ENCODE results near the gene KCNS3. TPM values are rescaled to one million over a fixed set of nuclear protein-coding genes. Genes with fewer than 3 reads are reported as not detected.

Gene KCNS3
- total RNA-seq, 2 experiments from 2014 or later = 0.07 to 0.11 TPM

- POLR2A ChIA-PET = no interaction called here
- CTCF ChIA-PET = no interaction called here
- H3K27me3 Mint-ChIP-seq = peaks cover 21% of the 10 kb centered on the region
Measured at GRCh38 chr2:17853799-17854198, 24.7 kb upstream of the KCNS3 start.

DNA sequence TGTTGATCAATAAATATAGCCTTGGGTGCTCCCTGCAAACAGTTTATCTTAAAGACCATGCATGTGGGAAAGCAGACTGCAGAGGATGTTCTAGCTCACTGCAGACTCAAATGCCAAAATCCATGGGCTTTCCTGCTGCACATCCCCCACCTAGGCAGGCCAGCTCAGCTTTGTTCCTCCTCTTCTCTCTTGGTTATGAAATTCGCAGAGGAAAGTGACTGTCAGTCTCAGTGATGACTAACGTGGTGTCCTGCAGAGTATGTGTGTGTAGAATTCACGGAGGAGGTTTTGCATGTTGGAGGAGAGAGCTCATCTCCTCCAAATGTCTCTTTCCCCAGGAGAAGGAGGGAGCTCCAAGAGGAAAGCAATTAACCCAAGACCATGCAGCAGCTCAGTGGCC, 21.4 kb upstream of the KCNS3 start:
- DNase-seq (no peak), ATAC-seq (no peak)
- H3K9me3 Mint-ChIP-seq (ENCODE audit: low read depth) = no peaks in the 10 kb centered on the region
- H3K27me3 Mint-ChIP-seq = peaks cover 35% of the 10 kb centered on the region
- H3K36me3 Mint-ChIP-seq (ENCODE audit: low read depth) = no peaks in the 10 kb centered on the region
- H3K4me1 Mint-ChIP-seq = no peaks in the 10 kb centered on the region
- POLR2A ChIA-PET = no interaction called here
- no peak overlapping the region for H3K4me3 Mint-ChIP-seq
- CTCF ChIA-PET = no interaction called here
- H3K27ac Mint-ChIP-seq = no peak overlapping the region
- intact Hi-C loops (cut with DNase I, micrococcal nuclease) = no loop called here

More at GRCh38 chr2:17853799-17854198, 24.7 kb upstream of the KCNS3 start:
- ATAC-seq = no peak
- intact Hi-C loops (cut with DNase I, micrococcal nuclease) = no loop called here
- H3K4me1 Mint-ChIP-seq = no peaks in the 10 kb centered on the region
- H3K4me3 Mint-ChIP-seq = no peak overlapping the region
- no peaks in the 10 kb centered on the region for H3K36me3 Mint-ChIP-seq (ENCODE audit: low read depth)
- H3K9me3 Mint-ChIP-seq (ENCODE audit: low read depth) = no peaks in the 10 kb centered on the region
- no peak for DNase-seq
- H3K27ac Mint-ChIP-seq = no peak overlapping the region

- peaks cover 35% of the 10 kb centered on the region for H3K27me3 Mint-ChIP-seq
- no peak for ATAC-seq
Measured at GRCh38 chr2:17858064-17858463, 20.4 kb upstream of the KCNS3 start.

GRCh38 chr2:17863539-17863938, 14.9 kb upstream of the KCNS3 start:
- DNase-seq (no peak), ATAC-seq (no peak)
- no peak overlapping the region for H3K27ac Mint-ChIP-seq
- no peaks in the 10 kb centered on the region for H3K36me3 Mint-ChIP-seq (ENCODE audit: low read depth)
- H3K4me3 Mint-ChIP-seq = no peak overlapping the region
- H3K9me3 Mint-ChIP-seq (ENCODE audit: low read depth) = no peaks in the 10 kb centered on the region
- intact Hi-C loops (cut with DNase I, micrococcal nuclease) = no loop called here
- POLR2A ChIA-PET = no interaction called here
- no peaks in the 10 kb centered on the region for H3K4me1 Mint-ChIP-seq
- H3K27me3 Mint-ChIP-seq = peaks cover 19% of the 10 kb centered on the region
- CTCF ChIA-PET = interaction anchor here (0.6 kb wide), 1 partner anchor 12 kb away, joined by 4 read pairs; no protein-coding TSS in a partner anchor

More at GRCh38 chr2:17858064-17858463, 20.4 kb upstream of the KCNS3 start:
- no peak for DNase-seq
- Mint-ChIP-seq H3K4me3 (no peak overlapping the region), H3K36me3 (ENCODE audit: low read depth) (no peaks in the 10 kb centered on the region), H3K9me3 (ENCODE audit: low read depth) (no peaks in the 10 kb centered on the region), H3K27ac (no peak overlapping the region), H3K4me1 (no peaks in the 10 kb centered on the region)
- ChIA-PET POLR2A (no interaction called here), CTCF (no interaction called here)
- intact Hi-C loops (cut with DNase I, micrococcal nuclease) = no loop called here

DNA sequence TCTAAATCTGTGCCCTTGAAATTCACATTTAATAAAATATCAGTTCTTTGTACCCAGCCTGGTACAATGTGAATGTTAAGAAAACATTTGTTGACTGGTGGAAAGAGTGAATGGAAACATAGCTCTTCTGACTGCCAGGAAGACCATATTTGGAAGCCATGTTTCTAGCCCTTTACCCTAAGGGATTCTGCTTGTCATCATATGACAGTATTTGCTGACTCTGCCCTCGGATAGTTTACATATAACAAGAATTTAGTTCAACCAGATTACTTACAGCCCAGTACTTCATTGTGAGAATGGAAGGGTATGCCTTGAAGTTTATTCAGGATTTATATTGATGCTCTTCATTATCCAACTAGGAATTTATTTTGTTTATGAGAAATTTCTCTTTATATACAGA, 13.8 kb upstream of the KCNS3 start:
- Mint-ChIP-seq H3K9me3 (ENCODE audit: low read depth) (no peaks in the 10 kb centered on the region), H3K27me3 (peaks cover 12% of the 10 kb centered on the region), H3K27ac (no peak overlapping the region), H3K36me3 (ENCODE audit: low read depth) (no peaks in the 10 kb centered on the region), H3K4me1 (no peaks in the 10 kb centered on the region), H3K4me3 (no peak overlapping the region)
- CTCF ChIA-PET = interaction anchor here (1.1 kb wide), 1 partner anchor 10 kb away, joined by 3 read pairs; no protein-coding TSS in a partner anchor
- ATAC-seq (no peak), DNase-seq (no peak)
- intact Hi-C loops (cut with DNase I, micrococcal nuclease) = no loop called here
- POLR2A ChIA-PET = no interaction called here

DNA sequence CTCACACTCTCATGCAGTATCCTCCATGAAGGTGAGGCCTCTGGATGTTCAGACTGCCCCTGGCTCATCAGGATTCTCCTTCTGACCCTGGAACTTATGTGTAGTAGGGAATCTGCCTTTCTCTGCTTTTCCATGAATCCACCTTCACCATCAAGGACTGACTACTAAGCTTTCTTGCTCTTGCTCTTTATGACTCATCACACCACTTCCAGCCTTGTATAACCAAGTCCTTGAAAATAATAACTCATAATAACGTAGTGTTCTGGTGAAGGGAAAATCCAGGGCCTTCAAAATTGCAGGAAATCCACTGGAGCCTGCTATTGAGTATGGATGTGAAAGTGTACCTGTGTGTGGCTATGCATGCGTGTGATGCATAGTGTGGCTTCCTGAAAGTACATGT, 11.3 kb upstream of the KCNS3 start:
- H3K9me3 Mint-ChIP-seq (ENCODE audit: low read depth) = no peaks in the 10 kb centered on the region
- H3K27ac Mint-ChIP-seq = no peak overlapping the region
- no peaks in the 10 kb centered on the region for H3K4me1 Mint-ChIP-seq
- no peak overlapping the region for H3K4me3 Mint-ChIP-seq
- DNase-seq = no peak
- no peak for ATAC-seq
- H3K27me3 Mint-ChIP-seq = peaks cover 4% of the 10 kb centered on the region
- CTCF ChIA-PET = interaction anchor here (0.7 to 1.0 kb wide), 3 partner anchors 22 to 425 kb away, joined by 3 to 4 read pairs (median 3); no protein-coding TSS in a partner anchor
- POLR2A ChIA-PET = no interaction called here
- intact Hi-C loops (cut with DNase I, micrococcal nuclease) = no loop called here
- no peaks in the 10 kb centered on the region for H3K36me3 Mint-ChIP-seq (ENCODE audit: low read depth)

DNA sequence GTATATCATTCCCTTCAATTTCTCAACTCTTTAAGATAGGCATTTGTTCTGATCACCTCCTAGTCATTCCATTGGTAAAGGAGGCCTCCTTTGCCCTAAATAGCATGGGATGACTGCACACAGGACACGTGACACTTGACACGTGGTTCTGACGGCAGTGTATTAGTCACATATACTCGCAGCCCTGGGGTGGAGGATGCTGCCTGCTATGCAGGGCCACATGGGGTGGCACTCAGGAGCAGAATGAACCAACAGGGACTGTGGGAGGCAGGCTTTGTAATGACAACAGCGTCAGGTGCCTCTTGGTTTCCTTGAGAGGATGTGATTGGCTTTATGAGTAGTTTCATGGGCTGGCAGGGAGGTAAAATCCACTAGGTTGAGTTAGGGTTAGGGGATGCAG, 9.3 kb upstream of the KCNS3 start:
- no peaks in the 10 kb centered on the region for H3K4me1 Mint-ChIP-seq
- ATAC-seq (peak; percentile 78), DNase-seq (peak; percentile 24)
- no peak overlapping the region for H3K27ac Mint-ChIP-seq
- H3K9me3 Mint-ChIP-seq (ENCODE audit: low read depth) = no peaks in the 10 kb centered on the region
- peaks cover 13% of the 10 kb centered on the region for H3K27me3 Mint-ChIP-seq
- H3K36me3 Mint-ChIP-seq (ENCODE audit: low read depth) = no peaks in the 10 kb centered on the region
- intact Hi-C loops (cut with DNase I, micrococcal nuclease) = no loop called here
- no peak overlapping the region for H3K4me3 Mint-ChIP-seq
- ChIA-PET POLR2A (no interaction called here), CTCF (interaction anchor here (0.6 kb wide), 1 partner anchor 519 kb away, joined by 3 read pairs; no protein-coding TSS in a partner anchor)

- intact Hi-C loops (cut with DNase I, micrococcal nuclease) = no loop called here
- ATAC-seq (no peak), DNase-seq (no peak)
- Mint-ChIP-seq H3K4me1 (no peaks in the 10 kb centered on the region), H3K27me3 (peaks cover 26% of the 10 kb centered on the region), H3K4me3 (no peak overlapping the region), H3K27ac (no peak overlapping the region), H3K9me3 (ENCODE audit: low read depth) (no peaks in the 10 kb centered on the region), H3K36me3 (ENCODE audit: low read depth) (no peaks in the 10 kb centered on the region)
- POLR2A ChIA-PET = no interaction called here
- CTCF ChIA-PET = no interaction called here
Measured at GRCh38 chr2:17871639-17872038, 6.8 kb upstream of the KCNS3 start.

GRCh38 chr2:17873021-17873420, 5.4 kb upstream of the KCNS3 start:
- CTCF ChIA-PET = no interaction called here
- DNase-seq (no peak), ATAC-seq (no peak)
- POLR2A ChIA-PET = no interaction called here
- Mint-ChIP-seq H3K4me1 (peaks cover 5% of the 10 kb centered on the region), H3K4me3 (no peak overlapping the region), H3K9me3 (ENCODE audit: low read depth) (no peaks in the 10 kb centered on the region), H3K27ac (no peak overlapping the region), H3K36me3 (ENCODE audit: low read depth) (no peaks in the 10 kb centered on the region), H3K27me3 (peaks cover 38% of the 10 kb centered on the region)
- intact Hi-C loops (cut with DNase I, micrococcal nuclease) = no loop called here

- no peak for ATAC-seq
- Mint-ChIP-seq H3K27me3 (peaks cover 57% of the 10 kb centered on the region), H3K27ac (no peak overlapping the region), H3K4me3 (no peak overlapping the region), H3K36me3 (ENCODE audit: low read depth) (no peaks in the 10 kb centered on the region), H3K9me3 (ENCODE audit: low read depth) (no peaks in the 10 kb centered on the region), H3K4me1 (peaks cover 15% of the 10 kb centered on the region)
- ChIA-PET CTCF (no interaction called here), POLR2A (no interaction called here)
- DNase-seq = no peak
- intact Hi-C loops (cut with DNase I, micrococcal nuclease) = no loop called here
Measured at GRCh38 chr2:17876590-17876989, 1.9 kb upstream of the KCNS3 start.

DNA sequence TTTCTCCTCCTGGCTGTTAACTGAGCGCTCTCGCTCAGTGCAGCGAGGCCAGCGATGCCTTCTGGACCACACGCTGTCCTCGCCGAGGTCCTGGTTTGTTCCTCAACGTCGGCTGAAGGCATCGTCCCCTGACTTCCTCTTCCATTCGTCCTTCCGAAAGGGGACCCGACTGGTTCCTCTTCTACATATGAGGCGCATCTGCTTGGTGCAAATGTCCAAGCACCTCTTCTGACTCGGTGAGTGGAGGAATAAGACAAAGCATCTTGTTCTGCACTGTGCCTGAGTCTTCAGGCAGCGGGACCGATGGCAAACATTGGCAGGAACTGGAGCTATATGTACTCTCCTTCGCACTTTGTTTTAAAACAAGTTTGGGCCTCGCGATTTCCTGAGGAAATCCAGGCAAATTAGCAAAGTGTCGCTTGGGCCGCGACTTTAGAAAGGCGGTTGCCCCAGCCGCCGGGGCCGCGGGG, 621 bp upstream of the KCNS3 start:
- intact Hi-C loops (cut with DNase I, micrococcal nuclease) = no loop called here
- H3K9me3 Mint-ChIP-seq (ENCODE audit: low read depth) = no peaks in the 10 kb centered on the region
- peak overlapping the region; percentile 47 for H3K4me3 Mint-ChIP-seq
- H3K27ac Mint-ChIP-seq = no peak overlapping the region
- ChIA-PET CTCF (no interaction called here), POLR2A (no interaction called here)
- DNase-seq (no peak), ATAC-seq (no peak)
- peaks cover 15% of the 10 kb centered on the region for H3K4me1 Mint-ChIP-seq
- H3K27me3 Mint-ChIP-seq = peaks cover 64% of the 10 kb centered on the region
- H3K36me3 Mint-ChIP-seq (ENCODE audit: low read depth) = no peaks in the 10 kb centered on the region

- DNase-seq (peak; percentile 20), ATAC-seq (peak; percentile 48)
- H3K27ac Mint-ChIP-seq = no peak overlapping the region
- intact Hi-C loops (cut with DNase I, micrococcal nuclease) = no loop called here
- ChIA-PET CTCF (interaction anchor here (0.5 kb wide), 1 partner anchor 1826 kb away, joined by 3 read pairs; no protein-coding TSS in a partner anchor), POLR2A (no interaction called here)
- H3K4me3 Mint-ChIP-seq = peak overlapping the region; percentile 69
- no peaks in the 10 kb centered on the region for H3K36me3 Mint-ChIP-seq (ENCODE audit: low read depth)
- peaks cover 60% of the 10 kb centered on the region for H3K27me3 Mint-ChIP-seq
- H3K9me3 Mint-ChIP-seq (ENCODE audit: low read depth) = peaks cover 2% of the 10 kb centered on the region
- peaks cover 15% of the 10 kb centered on the region for H3K4me1 Mint-ChIP-seq
Measured at GRCh38 chr2:17879137-17879912, 858 bp downstream of the KCNS3 start.

All from activated CD4-positive, alpha-beta T cell treated with anti-CD3 and anti-CD28 coated beads for 36 hours (primary cell).